ENCODE results near the gene LYZL1. TPM values are rescaled to one million over a fixed set of nuclear protein-coding genes. Genes with fewer than 3 reads are reported as not detected.

The LYZL1 gene
- polyA plus RNA-seq, 1 of the 3 experiments (the other 2 are of a cell fraction) = not detected

DNA sequence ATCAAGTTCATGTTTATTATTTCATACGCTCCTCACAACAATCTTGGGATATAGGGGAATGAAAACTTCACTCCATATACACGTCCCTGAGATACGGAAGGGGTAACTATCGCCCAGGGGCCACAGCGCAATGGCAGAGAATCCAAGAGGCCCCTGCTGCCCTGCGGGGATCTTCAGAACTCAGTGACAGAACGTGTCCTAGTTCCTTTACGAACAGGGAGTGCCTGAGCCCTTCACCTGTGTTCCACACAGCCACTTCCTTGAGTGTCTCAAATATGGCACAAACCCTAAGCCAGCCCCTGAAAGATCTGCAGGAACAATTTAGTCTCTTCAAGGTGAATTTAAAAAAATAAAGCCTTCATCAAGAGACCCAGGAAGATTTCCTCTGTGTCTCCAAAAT, 25.9 kb downstream of the LYZL1 start (continued):
- TF ChIP-seq, protein P1, sequence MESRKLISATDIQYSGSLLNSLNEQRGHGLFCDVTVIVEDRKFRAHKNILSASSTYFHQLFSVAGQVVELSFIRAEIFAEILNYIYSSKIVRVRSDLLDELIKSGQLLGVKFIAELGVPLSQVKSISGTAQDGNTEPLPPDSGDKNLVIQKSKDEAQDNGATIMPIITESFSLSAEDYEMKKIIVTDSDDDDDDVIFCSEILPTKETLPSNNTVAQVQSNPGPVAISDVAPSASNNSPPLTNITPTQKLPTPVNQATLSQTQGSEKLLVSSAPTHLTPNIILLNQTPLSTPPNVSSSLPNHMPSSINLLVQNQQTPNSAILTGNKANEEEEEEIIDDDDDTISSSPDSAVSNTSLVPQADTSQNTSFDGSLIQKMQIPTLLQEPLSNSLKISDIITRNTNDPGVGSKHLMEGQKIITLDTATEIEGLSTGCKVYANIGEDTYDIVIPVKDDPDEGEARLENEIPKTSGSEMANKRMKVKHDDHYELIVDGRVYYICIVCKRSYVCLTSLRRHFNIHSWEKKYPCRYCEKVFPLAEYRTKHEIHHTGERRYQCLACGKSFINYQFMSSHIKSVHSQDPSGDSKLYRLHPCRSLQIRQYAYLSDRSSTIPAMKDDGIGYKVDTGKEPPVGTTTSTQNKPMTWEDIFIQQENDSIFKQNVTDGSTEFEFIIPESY (IDR thresholded peaks at IDR 0.05; ENCODE audit: borderline replicate concordance, low read depth) = no peak
- TF ChIP-seq SMC3 (IDR thresholded peaks at IDR 0.05; ENCODE audit: low read depth, low read length) = no peak

DNA sequence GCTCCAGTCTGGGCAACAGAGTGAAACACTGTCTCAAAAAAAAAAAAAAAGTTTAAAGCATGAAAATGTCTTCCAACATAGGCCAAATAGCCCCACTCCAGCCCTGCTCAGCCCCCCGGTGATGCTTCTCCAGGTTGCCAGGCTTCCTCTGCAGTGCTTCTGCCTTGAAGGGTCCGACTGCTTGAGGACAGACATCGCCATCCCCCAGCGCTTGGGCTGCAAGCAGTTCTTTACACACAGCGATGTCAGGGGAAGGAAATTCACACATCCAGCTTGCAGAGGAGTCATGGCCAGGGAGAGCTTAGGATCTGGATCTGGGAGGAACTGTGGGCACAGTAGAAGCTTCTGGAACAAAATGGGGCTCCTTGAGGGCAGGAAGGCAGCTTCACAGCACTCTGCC, 26.9 kb downstream of the LYZL1 start:
- Histone ChIP-seq H3K9me2 (no peaks in the 10 kb centered on the region), H3K79me2 (ENCODE audit: insufficient read depth) (no peaks in the 10 kb centered on the region), H3K27ac (ENCODE audit: low read depth in 2 of 2, low read length in 1 of 2) (no peak overlapping the region), H3K36me3 (replicated peaks in 1 of 2; ENCODE audit: control insufficient read depth in 1 of 2, insufficient read depth in 2 of 2, low read length in 1 of 2) (no peaks in the 10 kb centered on the region), H3K4me2 (no peak overlapping the region), H4K20me1 (ENCODE audit: insufficient read depth) (no peaks in the 10 kb centered on the region), H3K27me3 (ENCODE audit: insufficient read depth) (peaks cover 15% of the 10 kb centered on the region; the same call in 1 of the 2 replicates), H3K4me3 (ENCODE audit: low read depth in 2 of 2, low read length in 1 of 2) (no peak overlapping the region), H3K9ac (no peak overlapping the region), H3K9me3 (no peaks in the 10 kb centered on the region), H2AFZ (ENCODE audit: low read depth) (no peak overlapping the region), H3F3A (replicated peaks; ENCODE audit: insufficient read depth) (peaks cover 12% of the 10 kb centered on the region), H3K4me1 (ENCODE audit: control insufficient read depth in 1 of 2, insufficient read depth in 2 of 2, low read depth in 1 of 2, low read length in 1 of 2) (peaks cover 0 to 25% of the 10 kb centered on the region in 2 experiments; a peak in 2 of 4 replicates)
- ChIA-PET POLR2A (no interaction called here), CTCF (interaction anchor here (0.9 to 1.5 kb wide), 5 partner anchors 11 to 652 kb away, joined by 3 to 8 read pairs (median 3); no protein-coding TSS in a partner anchor)
- TF ChIP-seq, protein P2, sequence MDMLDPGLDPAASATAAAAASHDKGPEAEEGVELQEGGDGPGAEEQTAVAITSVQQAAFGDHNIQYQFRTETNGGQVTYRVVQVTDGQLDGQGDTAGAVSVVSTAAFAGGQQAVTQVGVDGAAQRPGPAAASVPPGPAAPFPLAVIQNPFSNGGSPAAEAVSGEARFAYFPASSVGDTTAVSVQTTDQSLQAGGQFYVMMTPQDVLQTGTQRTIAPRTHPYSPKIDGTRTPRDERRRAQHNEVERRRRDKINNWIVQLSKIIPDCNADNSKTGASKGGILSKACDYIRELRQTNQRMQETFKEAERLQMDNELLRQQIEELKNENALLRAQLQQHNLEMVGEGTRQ (IDR thresholded peaks at IDR 0.05; ENCODE audit: borderline replicate concordance, low read depth, low read length) = no peak
- TF ChIP-seq SIN3A (IDR thresholded peaks at IDR 0.05; ENCODE audit: borderline replicate concordance, low read depth, low read length) (no peak), ELF1 (IDR thresholded peaks at IDR 0.05) (no peak), FOXJ3 (CRISPR knock-in tag; IDR thresholded peaks at IDR 0.05) (no peak), YY1 (IDR thresholded peaks at IDR 0.05; ENCODE audit: low read depth) (no peak), CHD2 (IDR thresholded peaks at IDR 0.05; ENCODE audit: low read length, partially characterized antibody) (no peak), NFIC (IDR thresholded peaks at IDR 0.05; ENCODE audit: borderline replicate concordance) (no peak), MXI1 (IDR thresholded peaks at IDR 0.05; ENCODE audit: low read depth, low read length) (no peak), RAD21 (IDR thresholded peaks at IDR 0.05; ENCODE audit: low read length) (no peak), EZH2phosphoT487 (IDR thresholded peaks at IDR 0.05; ENCODE audit: borderline replicate concordance, low read depth) (no peak), MEF2A (IDR thresholded peaks at IDR 0.05; ENCODE audit: borderline replicate concordance, low read depth) (no peak), TCF12 (IDR thresholded peaks at IDR 0.05) (no peak), SMC3 (IDR thresholded peaks at IDR 0.05; ENCODE audit: low read depth, low read length) (no peak)
- TF ChIP-seq, protein P1 (IDR thresholded peaks at IDR 0.05; ENCODE audit: borderline replicate concordance, low read depth) = no peak
- TF ChIP-seq, protein P3, sequence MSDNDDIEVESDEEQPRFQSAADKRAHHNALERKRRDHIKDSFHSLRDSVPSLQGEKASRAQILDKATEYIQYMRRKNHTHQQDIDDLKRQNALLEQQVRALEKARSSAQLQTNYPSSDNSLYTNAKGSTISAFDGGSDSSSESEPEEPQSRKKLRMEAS (IDR thresholded peaks at IDR 0.05; ENCODE audit: low read depth) = no peak
- WGBS (ENCODE audit: low lambda C conversion rate) = 86% methylated on average over 5 of the region's 5 CpGs
- DNase-seq = no peak

All from SK-N-SH (cell line).